ENCODE results near the gene FKBP1B. TPM values are rescaled to one million over a fixed set of nuclear protein-coding genes. Genes with fewer than 3 reads are reported as not detected.
"Not testable (repeated sequence)": the region's sequence is repeated elsewhere in the genome, so short reads cannot be mapped to it uniquely, and the experiment has no call there.

Gene FKBP1B
- total RNA-seq, 1 donor from 2014 or later = 16.2 TPM

GRCh38 chr2:24024996-24025663 lies 24.4 kb upstream of the FKBP1B start:
- Mint-ChIP-seq H3K9me3 (ENCODE audit: low read depth) (no peaks in the 10 kb centered on the region), H3K27me3 (ENCODE audit: low read depth) (no peaks in the 10 kb centered on the region), H3K4me1 (ENCODE audit: low read depth) (no peaks in the 10 kb centered on the region), H3K36me3 (ENCODE audit: low read depth) (peaks cover 18% of the 10 kb centered on the region), H3K27ac (ENCODE audit: unreplicated experiment) (no peak overlapping the region), H3K4me3 (ENCODE audit: unreplicated experiment) (no peak overlapping the region)
- no peak for TF ChIP-seq CTCF (IDR thresholded peaks at IDR 0.05)
- DNase-seq (ENCODE audit: low spot score) = no peak

GRCh38 chr2:24026233-24026632 lies 23.3 kb upstream of the FKBP1B start:
- Mint-ChIP-seq H3K4me1 (ENCODE audit: low read depth) (peaks cover 2% of the 10 kb centered on the region), H3K27ac (ENCODE audit: unreplicated experiment) (no peak overlapping the region), H3K4me3 (ENCODE audit: unreplicated experiment) (no peak overlapping the region), H3K9me3 (ENCODE audit: low read depth) (no peaks in the 10 kb centered on the region), H3K36me3 (ENCODE audit: low read depth) (peaks cover 21% of the 10 kb centered on the region), H3K27me3 (ENCODE audit: low read depth) (no peaks in the 10 kb centered on the region)
- no peak for DNase-seq (ENCODE audit: low spot score)
- no peak for TF ChIP-seq CTCF (IDR thresholded peaks at IDR 0.05)

GRCh38 chr2:24038786-24039499 lies 10.6 kb upstream of the FKBP1B start:
- Mint-ChIP-seq H3K4me1 (ENCODE audit: low read depth) (peaks cover 9% of the 10 kb centered on the region), H3K27ac (ENCODE audit: unreplicated experiment) (no peak overlapping the region), H3K4me3 (ENCODE audit: unreplicated experiment) (no peak overlapping the region), H3K27me3 (ENCODE audit: low read depth) (no peaks in the 10 kb centered on the region), H3K9me3 (ENCODE audit: low read depth) (no peaks in the 10 kb centered on the region), H3K36me3 (ENCODE audit: low read depth) (peaks cover 14% of the 10 kb centered on the region)
- TF ChIP-seq CTCF (IDR thresholded peaks at IDR 0.05) = no peak
- no peak for DNase-seq (ENCODE audit: low spot score)

GRCh38 chr2:24040511-24040910 lies 9.0 kb upstream of the FKBP1B start:
- TF ChIP-seq CTCF (IDR thresholded peaks at IDR 0.05) = no peak
- H3K4me1 Mint-ChIP-seq (ENCODE audit: low read depth) = peaks cover 12% of the 10 kb centered on the region
- H3K4me3 Mint-ChIP-seq (ENCODE audit: unreplicated experiment) = no peak overlapping the region
- no peaks in the 10 kb centered on the region for H3K27me3 Mint-ChIP-seq (ENCODE audit: low read depth)
- H3K36me3 Mint-ChIP-seq (ENCODE audit: low read depth) = peaks cover 14% of the 10 kb centered on the region
- no peak overlapping the region for H3K27ac Mint-ChIP-seq (ENCODE audit: unreplicated experiment)
- no peak for DNase-seq (ENCODE audit: low spot score)
- H3K9me3 Mint-ChIP-seq (ENCODE audit: low read depth) = no peaks in the 10 kb centered on the region

DNA sequence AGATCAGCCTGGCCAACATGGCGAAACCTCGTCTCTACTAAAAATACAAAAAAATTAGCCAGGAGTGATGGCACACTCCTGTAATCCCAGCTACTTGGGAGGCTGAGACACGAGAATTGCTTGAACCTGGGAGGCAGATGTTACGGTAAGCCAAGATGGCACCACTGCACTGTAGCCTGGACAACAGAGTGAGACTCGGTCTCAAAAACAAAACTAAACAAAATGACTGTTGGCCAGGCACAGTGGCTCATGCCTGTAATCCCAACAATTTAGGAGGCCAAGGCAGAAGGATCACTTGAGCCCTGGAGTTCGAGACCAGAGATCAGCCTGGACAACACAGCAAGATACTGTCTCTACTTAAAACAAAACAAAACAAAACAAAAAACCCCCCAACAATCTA lies 6.4 kb upstream of the FKBP1B start:
- DNase-seq (ENCODE audit: low spot score); H3K27ac Mint-ChIP-seq (ENCODE audit: unreplicated experiment); H3K4me3 Mint-ChIP-seq (ENCODE audit: unreplicated experiment); H3K27me3 Mint-ChIP-seq (ENCODE audit: low read depth); H3K9me3 Mint-ChIP-seq (ENCODE audit: low read depth); H3K36me3 Mint-ChIP-seq (ENCODE audit: low read depth): not testable (repeated sequence)
- H3K4me1 Mint-ChIP-seq (ENCODE audit: low read depth) = peaks cover 21% of the 10 kb centered on the region

Data from chondrocyte (in vitro differentiated cells).